ENCODE measurements around the gene UGGT1. TPM values are rescaled to one million over a fixed set of nuclear protein-coding genes. Genes with fewer than 3 reads are reported as not detected.

Gene UGGT1
- total RNA-seq, 1 donor from 2014 or later: 58.7 TPM

DNA sequence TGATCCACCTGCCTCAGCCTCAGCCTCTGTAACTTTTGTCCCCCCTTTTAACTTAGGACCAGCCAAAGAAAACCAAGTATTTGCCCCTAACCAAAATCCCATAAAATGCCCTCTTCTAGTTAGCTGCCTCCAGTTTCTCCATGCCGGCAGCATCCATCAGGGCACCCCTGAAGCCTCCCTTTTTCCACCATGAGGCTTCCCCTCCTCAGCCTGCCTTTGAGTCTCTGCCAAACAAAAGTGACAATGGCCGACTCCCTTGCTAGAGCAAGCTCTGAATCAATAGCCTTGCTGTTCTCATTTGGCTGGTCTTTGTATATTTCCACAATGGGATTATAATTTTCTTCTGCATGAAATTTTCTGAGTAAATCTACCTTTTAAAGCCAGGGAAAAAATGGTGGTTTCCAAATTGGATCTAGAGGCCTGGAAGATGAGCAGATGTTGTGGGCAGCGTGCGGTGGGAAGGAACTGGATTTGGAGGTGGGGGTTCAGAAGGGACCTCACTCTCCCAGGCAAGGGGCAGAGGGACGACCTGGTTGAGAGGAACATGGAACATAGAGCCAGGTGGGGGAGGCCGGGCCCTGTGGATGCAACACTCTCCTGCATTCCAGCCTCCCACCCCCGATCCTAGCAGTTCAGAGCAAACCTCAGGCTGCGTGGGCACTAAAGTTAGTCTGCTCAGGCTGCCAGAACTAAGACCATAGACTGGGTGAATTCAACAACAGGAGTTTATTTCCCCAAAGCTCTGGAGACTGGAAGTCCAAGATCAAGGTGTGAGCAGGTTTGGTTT is 147.1 kb downstream of the UGGT1 start:
- H3K36me3 Mint-ChIP-seq (ENCODE audit: low read depth): no peaks in the 10 kb centered on the region
- no peak for TF ChIP-seq CTCF (conservative IDR thresholded peaks at IDR 0.05)
- H3K4me3 Mint-ChIP-seq: peak overlapping the region; percentile 44
- peaks cover 13% of the 10 kb centered on the region for H3K4me1 Mint-ChIP-seq
- peaks cover 2% of the 10 kb centered on the region for H3K27me3 Mint-ChIP-seq (ENCODE audit: low read depth)
- peak overlapping the region; percentile 35 for H3K27ac Mint-ChIP-seq (ENCODE audit: unreplicated experiment)
- no peak for DNase-seq (ENCODE audit: low read depth, low spot score)
- no peaks in the 10 kb centered on the region for H3K9me3 Mint-ChIP-seq

GRCh38 chr2:128241896-128242295 is 150.9 kb downstream of the UGGT1 start:
- H3K9me3 Mint-ChIP-seq: no peaks in the 10 kb centered on the region
- TF ChIP-seq CTCF (conservative IDR thresholded peaks at IDR 0.05): no peak
- H3K27ac Mint-ChIP-seq (ENCODE audit: unreplicated experiment): no peak overlapping the region
- no peaks in the 10 kb centered on the region for H3K36me3 Mint-ChIP-seq (ENCODE audit: low read depth)
- no peak for DNase-seq (ENCODE audit: low read depth, low spot score)
- no peak overlapping the region for H3K4me3 Mint-ChIP-seq
- H3K27me3 Mint-ChIP-seq (ENCODE audit: low read depth): peaks cover 2% of the 10 kb centered on the region
- peaks cover 9% of the 10 kb centered on the region for H3K4me1 Mint-ChIP-seq

Other genes with a start within 250 kb of the UGGT1 start
- gene POLR2D, start 233.0 kb upstream of the UGGT1 start, total RNA-seq: 83.1 and 84.5 TPM in 2 replicates
- 25.3 and 27.0 TPM in 2 replicates for gene AMMECR1L, start 205.2 kb upstream of the UGGT1 start, total RNA-seq
- gene SAP130, start 63.1 kb upstream of the UGGT1 start, total RNA-seq: 51.7 and 52.4 TPM in 2 replicates
- gene HS6ST1, start 227.7 kb downstream of the UGGT1 start, total RNA-seq: 39.8 and 40.3 TPM in 2 replicates

All from neural crest cell (in vitro differentiated cells).